GM21723 (cell line): Measurements from ENCODE around the gene TMEM74B.
"Not testable (repeated sequence)": the region's sequence is repeated elsewhere in the genome, so short reads cannot be mapped to it uniquely, and the experiment has no call there.

ENCODE experiments used
- ATAC-seq: cut with Tn5 transposase; IDR thresholded peaks from one replicate; pipeline ENCODE4 v1.9.1; 2021; ENCODE audit warnings: mild to moderate bottlenecking, moderate library complexity; ENCODE audit not compliant: unreplicated experiment

Gene TMEM74B

DNA sequence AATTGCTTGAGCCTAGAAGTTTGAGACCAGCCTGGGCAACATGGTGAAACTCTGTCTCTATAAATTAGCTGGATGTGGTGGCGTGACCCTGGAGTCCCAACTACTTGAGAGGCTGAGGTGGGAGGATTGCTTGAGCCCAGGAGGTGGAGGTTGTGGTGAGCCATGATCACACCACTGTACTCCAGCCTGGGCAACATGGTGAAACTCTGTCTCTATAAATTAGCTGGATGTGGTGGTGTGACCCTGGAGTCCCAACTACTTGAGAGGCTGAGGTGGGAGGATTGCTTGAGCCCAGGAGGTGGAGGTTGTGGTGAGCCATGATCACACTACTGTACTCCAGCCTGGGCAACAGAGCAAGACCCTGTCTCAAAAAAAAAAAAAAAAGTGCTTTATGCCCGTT is 35.0 kb downstream of the TMEM74B start:
- ATAC-seq: not testable (repeated sequence)

DNA sequence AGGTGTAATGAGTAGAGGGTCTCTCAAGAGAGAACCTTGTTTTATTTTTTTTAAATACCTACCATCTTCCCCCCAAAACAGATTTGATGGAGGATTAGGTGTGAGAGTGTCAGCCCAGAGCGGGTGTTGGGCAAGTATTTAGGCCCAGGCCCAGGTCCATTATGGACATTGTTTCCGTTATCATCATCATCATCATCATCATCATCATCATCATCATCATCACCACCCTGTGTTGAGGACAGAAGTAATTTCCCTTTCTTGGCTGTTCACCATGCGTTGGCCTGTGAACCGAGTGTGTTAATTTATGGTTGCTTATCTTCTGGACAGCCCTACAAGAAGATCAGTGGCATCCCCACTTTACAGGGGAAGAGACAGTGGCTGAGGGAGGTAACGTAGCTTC is 37.8 kb downstream of the TMEM74B start:
- ATAC-seq: no peak

DNA sequence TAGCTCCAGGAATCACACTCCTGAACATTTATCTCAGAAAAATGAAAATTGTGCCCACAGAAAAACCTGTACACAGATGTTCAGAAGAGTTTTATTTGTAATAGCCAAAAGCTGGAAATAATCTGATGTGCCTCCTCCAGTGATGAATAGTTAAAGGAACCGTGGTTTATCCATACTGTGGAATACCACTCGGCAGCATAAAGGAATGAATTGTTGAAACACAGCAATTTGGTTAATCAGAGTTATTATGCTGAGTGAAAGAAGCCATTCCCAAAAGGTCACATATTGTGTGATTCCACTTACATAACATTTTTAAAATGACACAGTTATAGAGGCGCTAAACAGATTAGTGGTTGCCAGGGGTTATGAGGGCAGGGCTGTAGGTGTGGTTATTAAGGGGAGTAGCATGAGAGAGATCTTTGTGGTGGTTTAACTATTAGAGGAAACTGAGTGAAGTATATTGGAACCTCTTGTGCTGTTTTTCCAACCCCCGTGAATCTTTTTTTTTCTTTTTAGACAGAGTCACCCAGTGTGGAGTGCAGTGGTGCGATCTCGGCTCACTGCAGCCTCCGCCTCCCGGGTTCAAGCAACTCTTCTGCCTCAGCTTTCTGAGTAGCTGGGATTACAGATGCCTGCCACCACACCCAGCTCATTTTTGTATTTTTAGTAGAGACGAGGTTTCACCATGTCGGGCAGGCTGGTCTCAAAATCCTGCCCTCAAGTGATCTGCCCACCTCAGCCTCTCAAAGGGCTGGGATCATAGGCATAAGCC is 40.2 kb downstream of the TMEM74B start:
- no peak for ATAC-seq

DNA sequence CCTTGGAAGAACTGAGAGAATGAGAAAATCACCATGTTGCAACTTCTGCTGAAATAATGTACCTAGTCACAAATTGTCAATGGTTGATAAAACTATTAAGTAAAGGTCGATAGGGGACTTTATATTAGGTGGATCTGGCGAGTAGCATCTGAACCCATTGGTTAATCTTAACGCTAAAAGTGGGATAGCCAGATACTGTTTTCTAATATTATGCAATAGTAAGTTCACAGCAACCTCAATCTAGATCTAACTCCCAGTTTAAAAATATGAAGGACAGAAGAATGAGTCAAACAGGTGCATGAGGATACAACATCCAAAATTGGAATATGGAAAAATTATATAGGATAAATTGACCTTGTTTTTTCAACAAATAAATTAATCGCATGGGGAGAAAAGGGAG is 47.5 kb downstream of the TMEM74B start:
- ATAC-seq: no peak

DNA sequence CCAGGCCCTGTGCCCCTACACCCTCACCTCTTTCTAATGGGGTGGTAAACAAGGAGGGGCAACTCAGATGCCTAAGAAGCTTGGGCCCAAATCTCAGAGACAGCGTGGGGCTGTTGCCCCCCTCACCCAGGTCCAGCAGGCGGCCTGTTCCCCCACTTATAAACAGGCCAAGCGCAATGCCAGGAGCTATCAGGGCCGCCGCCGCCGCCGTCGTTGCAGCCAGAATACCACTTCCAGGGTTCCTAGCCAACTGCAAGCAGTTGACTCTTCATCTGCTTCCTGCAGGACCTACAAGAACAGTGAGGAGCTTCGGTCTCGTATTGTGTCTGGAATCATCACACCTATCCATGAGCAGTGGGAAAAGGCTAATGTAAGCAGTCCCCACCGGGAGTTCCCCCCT is 49.9 kb downstream of the TMEM74B start:
- no peak for ATAC-seq

GRCh38 chr20:1134355-1134754 is 50.4 kb downstream of the TMEM74B start:
- ATAC-seq: no peak

DNA sequence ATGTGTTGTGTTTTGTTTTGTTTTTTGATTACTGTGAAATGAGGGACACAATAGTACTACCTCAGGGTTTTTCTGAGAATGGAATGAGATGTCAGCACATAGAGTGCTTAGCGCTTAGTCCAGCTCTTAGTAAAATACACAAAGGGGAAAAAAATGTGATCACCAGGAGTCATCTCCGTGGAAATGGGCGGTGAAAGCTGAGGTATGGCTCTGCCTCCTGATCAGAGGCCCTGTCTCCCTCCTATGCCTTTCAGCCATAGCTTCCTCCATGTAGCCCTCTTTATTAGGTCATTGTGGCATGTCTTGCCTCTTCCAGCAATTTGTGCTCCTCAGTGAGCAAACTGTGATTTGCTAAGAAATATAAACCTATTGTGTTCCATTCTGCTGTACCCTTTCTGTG is 53.4 kb downstream of the TMEM74B start:
- ATAC-seq: no peak

GRCh38 chr20:1130847-1131246 is 53.9 kb downstream of the TMEM74B start:
- no peak for ATAC-seq
